ENCODE results near the gene TACC2. TPM values are rescaled to one million over a fixed set of nuclear protein-coding genes. Genes with fewer than 3 reads are reported as not detected.

TACC2 gene
- total and polyA plus RNA-seq, 2 donors (not counting 3 experiments of a cell fraction or from before 2014, with no cell fraction given): 14.4 to 46.2 TPM

GRCh38 chr10:122128357-122128756 is 139.4 kb downstream of the TACC2 start:
- intact Hi-C loops (cut with micrococcal nuclease): loop anchor here (5.0 kb wide), 1 partner anchor 76 kb away; no protein-coding TSS in a partner anchor
- FAIRE-seq (no peak), DNase-seq (ENCODE audit: low read depth, low spot score) (peak; percentile 74)
- H2AFZ ChIP-seq (ENCODE audit: low read depth, low read length): no peak overlapping the region
- no peaks in the 10 kb centered on the region for H3K9me1 ChIP-seq (replicated peaks; ENCODE audit: control insufficient read depth, extremely low read depth, insufficient read depth, low read length)
- ChIA-PET POLR2A (no interaction called here), CTCF (interaction anchor here (2.1 to 4.4 kb wide), 5 partner anchors 9 to 140 kb away, joined by 5 to 35 read pairs (median 13); no protein-coding TSS in a partner anchor)
- peak overlapping the region; percentile 77 for H3K9ac ChIP-seq (replicated peaks; ENCODE audit: extremely low read depth, insufficient read depth, low read length)
- peak overlapping the region in 1 of 3 experiments; percentile 47 for H3K4me3 ChIP-seq (replicated peaks in 1 of 3; ENCODE audit: insufficient read depth in 1 of 3, low read depth in 1 of 3, low read length in 3 of 3)
- peaks cover 23% of the 10 kb centered on the region for H3K4me1 ChIP-seq (ENCODE audit: control insufficient read depth, extremely low read depth, insufficient read depth, low read length)
- TF ChIP-seq EZH2 (IDR thresholded peaks at IDR 0.05; ENCODE audit: borderline replicate concordance, low read depth, low read length, severe bottlenecking) (no peak), GATA2 (IDR thresholded peaks at IDR 0.05; ENCODE audit: insufficient read depth, insufficient read length, low read depth, low read length) (no peak), MAX (IDR thresholded peaks at IDR 0.05; ENCODE audit: insufficient read depth, insufficient read length) (no peak), FOS (IDR thresholded peaks at IDR 0.05; ENCODE audit: borderline replicate concordance, insufficient read depth, low read length) (no peak), JUN (IDR thresholded peaks at IDR 0.05; ENCODE audit: borderline replicate concordance, insufficient read depth, insufficient read length, low read depth) (no peak)
- BruUV-seq (replicated peaks): no TSS peak
- H3K4me2 ChIP-seq (ENCODE audit: insufficient read depth, low read length): peak overlapping the region; percentile 88
- peak overlapping the region; percentile 77 for H3K27ac ChIP-seq (ENCODE audit: insufficient read depth, low read depth, low read length)
- no peaks in the 10 kb centered on the region for H4K20me1 ChIP-seq (replicated peaks; ENCODE audit: control insufficient read depth, extremely low read depth, insufficient read depth, low read length)
- H3K9me3 ChIP-seq (replicated peaks; ENCODE audit: control insufficient read depth, insufficient read depth, low read length): no peaks in the 10 kb centered on the region
- no peaks in the 10 kb centered on the region for H3K27me3 ChIP-seq (ENCODE audit: control insufficient read depth in 2 of 2, insufficient read depth in 2 of 2, low read length in 2 of 2)
- dilution Hi-C loops (cut with MboI; ENCODE audit: extremely low pct_ligation_motif_present, low sequenced_read_pairs): no loop called here
- no peaks in the 10 kb centered on the region for H3K36me3 ChIP-seq (ENCODE audit: control insufficient read depth in 2 of 2, extremely low read depth in 1 of 2, insufficient read depth in 2 of 2, low read length in 2 of 2)
- peaks cover 30% of the 10 kb centered on the region for H3K79me2 ChIP-seq (ENCODE audit: control insufficient read depth, insufficient read depth, low read length)

GRCh38 chr10:122130474-122131110 is 141.6 kb downstream of the TACC2 start:
- ChIA-PET POLR2A (interaction anchor here (1.0 kb wide), 1 partner anchor 10 kb away, joined by 4 read pairs; no protein-coding TSS in a partner anchor), CTCF (interaction anchor here (4.4 kb wide), 1 partner anchor 10 kb away, joined by 35 read pairs; no protein-coding TSS in a partner anchor)
- Histone ChIP-seq H3K9me3 (replicated peaks; ENCODE audit: control insufficient read depth, insufficient read depth, low read length) (no peaks in the 10 kb centered on the region), H3K9ac (replicated peaks; ENCODE audit: extremely low read depth, insufficient read depth, low read length) (no peak overlapping the region), H3K27me3 (ENCODE audit: control insufficient read depth in 2 of 2, insufficient read depth in 2 of 2, low read length in 2 of 2) (no peaks in the 10 kb centered on the region), H4K20me1 (replicated peaks; ENCODE audit: control insufficient read depth, extremely low read depth, insufficient read depth, low read length) (no peaks in the 10 kb centered on the region), H3K4me3 (replicated peaks in 1 of 3; ENCODE audit: insufficient read depth in 1 of 3, low read depth in 1 of 3, low read length in 3 of 3) (no peak overlapping the region), H2AFZ (ENCODE audit: low read depth, low read length) (no peak overlapping the region), H3K79me2 (ENCODE audit: control insufficient read depth, insufficient read depth, low read length) (peaks cover 27% of the 10 kb centered on the region), H3K27ac (ENCODE audit: insufficient read depth, low read depth, low read length) (no peak overlapping the region), H3K36me3 (ENCODE audit: control insufficient read depth in 2 of 2, extremely low read depth in 1 of 2, insufficient read depth in 2 of 2, low read length in 2 of 2) (peaks cover 0 to 4% of the 10 kb centered on the region in 2 experiments), H3K9me1 (replicated peaks; ENCODE audit: control insufficient read depth, extremely low read depth, insufficient read depth, low read length) (no peaks in the 10 kb centered on the region), H3K4me2 (ENCODE audit: insufficient read depth, low read length) (no peak overlapping the region), H3K4me1 (ENCODE audit: control insufficient read depth, extremely low read depth, insufficient read depth, low read length) (peaks cover 23% of the 10 kb centered on the region)
- intact Hi-C loops (cut with micrococcal nuclease) (no loop called here), dilution Hi-C loops (cut with MboI; ENCODE audit: extremely low pct_ligation_motif_present, low sequenced_read_pairs) (no loop called here)
- TF ChIP-seq EZH2 (IDR thresholded peaks at IDR 0.05; ENCODE audit: borderline replicate concordance, low read depth, low read length, severe bottlenecking) (no peak), GATA2 (IDR thresholded peaks at IDR 0.05; ENCODE audit: insufficient read depth, insufficient read length, low read depth, low read length) (no peak), FOS (IDR thresholded peaks at IDR 0.05; ENCODE audit: borderline replicate concordance, insufficient read depth, low read length) (no peak), MYC (IDR thresholded peaks at IDR 0.05; ENCODE audit: low read depth, low read length) (no peak), MAX (IDR thresholded peaks at IDR 0.05; ENCODE audit: insufficient read depth, insufficient read length) (no peak), POLR2A (IDR thresholded peaks at IDR 0.05; ENCODE audit: low read depth, low read length) (no peak), POLR2AphosphoS5 (IDR thresholded peaks at IDR 0.05; ENCODE audit: insufficient read depth, low read depth, low read length) (no peak), JUN (IDR thresholded peaks at IDR 0.05; ENCODE audit: borderline replicate concordance, insufficient read depth, insufficient read length, low read depth) (no peak)
- TF ChIP-seq, protein P1, sequence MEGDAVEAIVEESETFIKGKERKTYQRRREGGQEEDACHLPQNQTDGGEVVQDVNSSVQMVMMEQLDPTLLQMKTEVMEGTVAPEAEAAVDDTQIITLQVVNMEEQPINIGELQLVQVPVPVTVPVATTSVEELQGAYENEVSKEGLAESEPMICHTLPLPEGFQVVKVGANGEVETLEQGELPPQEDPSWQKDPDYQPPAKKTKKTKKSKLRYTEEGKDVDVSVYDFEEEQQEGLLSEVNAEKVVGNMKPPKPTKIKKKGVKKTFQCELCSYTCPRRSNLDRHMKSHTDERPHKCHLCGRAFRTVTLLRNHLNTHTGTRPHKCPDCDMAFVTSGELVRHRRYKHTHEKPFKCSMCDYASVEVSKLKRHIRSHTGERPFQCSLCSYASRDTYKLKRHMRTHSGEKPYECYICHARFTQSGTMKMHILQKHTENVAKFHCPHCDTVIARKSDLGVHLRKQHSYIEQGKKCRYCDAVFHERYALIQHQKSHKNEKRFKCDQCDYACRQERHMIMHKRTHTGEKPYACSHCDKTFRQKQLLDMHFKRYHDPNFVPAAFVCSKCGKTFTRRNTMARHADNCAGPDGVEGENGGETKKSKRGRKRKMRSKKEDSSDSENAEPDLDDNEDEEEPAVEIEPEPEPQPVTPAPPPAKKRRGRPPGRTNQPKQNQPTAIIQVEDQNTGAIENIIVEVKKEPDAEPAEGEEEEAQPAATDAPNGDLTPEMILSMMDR (IDR thresholded peaks at IDR 0.05; ENCODE audit: extremely low read depth in 1 of 2, insufficient read depth in 1 of 2, low read depth in 1 of 2, low read length in 2 of 2): no peak
- no peak for DNase-seq (ENCODE audit: low read depth, low spot score)
- no peak for FAIRE-seq
- BruUV-seq (replicated peaks): no TSS peak
